ENCODE results near the gene SLC37A1. TPM values are rescaled to one million over a fixed set of nuclear protein-coding genes. Genes with fewer than 3 reads are reported as not detected.

The SLC37A1 gene
- total RNA-seq, 6 donors from 2014 or later: 20.8 to 70.2 (median 36.8) TPM

GRCh38 chr21:42565886-42566523 is 52.4 kb downstream of the SLC37A1 start:
- TF ChIP-seq CTCF (IDR thresholded peaks at IDR 0.05): no peak
- no peak for TF ChIP-seq EP300 (IDR thresholded peaks at IDR 0.05)
- TF ChIP-seq POLR2AphosphoS5 (IDR thresholded peaks at IDR 0.05): no peak
- TF ChIP-seq POLR2A (IDR thresholded peaks at IDR 0.05): no peak
- DNase-seq (peak; percentile 44 to 59), ATAC-seq (ENCODE audit: low FRiP score in 2 of 2) (no peak)
- peaks cover 0 to 32% (median 5%) of the 10 kb centered on the region in 4 donors for H3K4me1 ChIP-seq
- peaks cover 8 to 91% (median 52%) of the 10 kb centered on the region in 4 donors for H3K36me3 ChIP-seq
- H3K4me3 ChIP-seq: no peak overlapping the region
- H3K27me3 ChIP-seq: no peaks in the 10 kb centered on the region
- 65 to 93% methylated on average over 8 to 13 of the region's 13 CpGs for WGBS, 2 donors
- H3K27ac ChIP-seq: no peak overlapping the region
- no peaks in the 10 kb centered on the region for H3K9me3 ChIP-seq

GRCh38 chr21:42566524-42567213 is 53.0 kb downstream of the SLC37A1 start:
- no peak for TF ChIP-seq CTCF (IDR thresholded peaks at IDR 0.05)
- TF ChIP-seq EP300 (IDR thresholded peaks at IDR 0.05): no peak
- TF ChIP-seq POLR2AphosphoS5 (IDR thresholded peaks at IDR 0.05): no peak
- TF ChIP-seq POLR2A (IDR thresholded peaks at IDR 0.05): no peak
- no peaks in the 10 kb centered on the region for H3K27me3 ChIP-seq
- DNase-seq (peak; percentile 20 to 52), ATAC-seq (ENCODE audit: low FRiP score in 2 of 2) (no peak)
- 92 to 93% methylated on average over 14 to 16 of the region's 16 CpGs for WGBS, 2 donors
- H3K9me3 ChIP-seq: no peaks in the 10 kb centered on the region
- H3K4me1 ChIP-seq: peaks cover 0 to 32% (median 5%) of the 10 kb centered on the region in 4 donors
- no peak overlapping the region for H3K27ac ChIP-seq
- no peak overlapping the region for H3K4me3 ChIP-seq
- peaks cover 6 to 90% (median 53%) of the 10 kb centered on the region in 4 donors for H3K36me3 ChIP-seq

- peak in 1 of 2 donors; percentile 13 for DNase-seq
Observed at GRCh38 chr21:42567214-42567555, 53.5 kb downstream of the SLC37A1 start.

GRCh38 chr21:42567861-42568260 is 54.2 kb downstream of the SLC37A1 start:
- Histone ChIP-seq H3K4me3 (no peak overlapping the region), H3K9me3 (no peaks in the 10 kb centered on the region), H3K27ac (peak overlapping the region in 3 of 4 donors; percentile 23 to 65 (median 44)), H3K27me3 (no peaks in the 10 kb centered on the region), H3K4me1 (peaks cover 0 to 32% (median 5%) of the 10 kb centered on the region in 4 donors), H3K36me3 (peaks cover 2 to 87% (median 44%) of the 10 kb centered on the region in 4 donors)
- DNase-seq (peak; percentile 47 to 82), ATAC-seq (ENCODE audit: low FRiP score in 2 of 2) (peak in 1 of 2 donors; percentile 62)
- 64 to 89% methylated on average over 12 to 14 of the region's 14 CpGs for WGBS, 2 donors
- no peak for TF ChIP-seq CTCF (IDR thresholded peaks at IDR 0.05)

More at GRCh38 chr21:42567214-42567555, 53.5 kb downstream of the SLC37A1 start:
- Histone ChIP-seq H3K9me3 (no peaks in the 10 kb centered on the region), H3K36me3 (peaks cover 2 to 90% (median 51%) of the 10 kb centered on the region in 4 donors), H3K27me3 (no peaks in the 10 kb centered on the region), H3K27ac (no peak overlapping the region), H3K4me1 (peaks cover 0 to 32% (median 5%) of the 10 kb centered on the region in 4 donors), H3K4me3 (no peak overlapping the region)
- TF ChIP-seq CTCF (IDR thresholded peaks at IDR 0.05) (no peak), EP300 (IDR thresholded peaks at IDR 0.05) (no peak), POLR2AphosphoS5 (IDR thresholded peaks at IDR 0.05) (no peak), POLR2A (IDR thresholded peaks at IDR 0.05) (no peak)
- 92 to 96% methylated on average over 9 to 10 of the region's 10 CpGs for WGBS, 2 donors
- no peak for ATAC-seq (ENCODE audit: low FRiP score in 2 of 2)
